ENCODE results near the gene NTM. TPM values are rescaled to one million over a fixed set of nuclear protein-coding genes. Genes with fewer than 3 reads are reported as not detected.

The NTM gene
- total RNA-seq, 1 experiment from 2014 or later, result 9.9 TPM

DNA sequence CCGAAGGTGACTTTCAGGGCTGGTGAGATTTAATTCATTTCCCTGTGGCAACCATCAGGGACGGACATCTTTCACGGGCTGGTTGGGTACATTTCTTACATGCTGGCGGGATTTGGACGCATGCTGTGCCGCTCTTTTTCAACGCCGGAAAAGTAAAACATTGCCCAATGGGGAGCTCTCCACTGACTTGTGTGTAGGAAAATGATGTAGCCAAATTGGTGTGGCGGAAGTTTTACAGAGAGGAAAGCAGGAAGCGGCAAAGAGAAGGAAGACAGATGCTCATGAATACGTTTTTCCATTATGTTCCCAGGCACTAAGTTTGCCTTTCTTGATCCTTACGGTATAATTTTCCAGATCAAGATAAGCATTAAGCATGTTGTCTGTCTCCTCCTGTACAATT, 375.8 kb downstream of the NTM start:
- TF ChIP-seq CTCF (conservative IDR thresholded peaks at IDR 0.05), result no peak
- Mint-ChIP-seq H3K27me3 (ENCODE audit: low read depth) (peaks cover 2% of the 10 kb centered on the region; the same call in 1 of the 2 replicates), H3K9me3 (no peaks in the 10 kb centered on the region), H3K4me3 (no peak overlapping the region), H3K4me1 (peaks cover 9 to 10% of the 10 kb centered on the region in 2 experiments; a peak in 3 of 4 replicates), H3K27ac (no peak overlapping the region), H3K36me3 (ENCODE audit: insufficient read depth in 1 of 3, low read depth in 3 of 3) (no peaks in the 10 kb centered on the region)
- Histone ChIP-seq H2BK12ac (ENCODE audit: insufficient read length, low read depth, low read length) (no peak overlapping the region), H2BK120ac (ENCODE audit: low read depth, low read length, poor library complexity, severe bottlenecking) (no peak overlapping the region), H3K23ac (ENCODE audit: insufficient read length, low read depth, low read length) (no peak overlapping the region), H2AFZ (ENCODE audit: low read length) (no peak overlapping the region), H2BK15ac (ENCODE audit: low read depth, low read length) (no peak overlapping the region), H3K79me2 (ENCODE audit: insufficient read depth, low read length) (no peaks in the 10 kb centered on the region), H4K20me1 (ENCODE audit: control insufficient read depth, insufficient read depth, insufficient read length) (no peaks in the 10 kb centered on the region), H2BK20ac (ENCODE audit: low read depth, low read length, poor library complexity, severe bottlenecking) (no peak overlapping the region), H3K27ac (ENCODE audit: insufficient read length, low read depth, low read length) (no peak overlapping the region), H3K27me3 (ENCODE audit: insufficient read depth, low read length) (no peaks in the 10 kb centered on the region), H3K9me3 (ENCODE audit: control insufficient read depth, low read depth, low read length) (no peaks in the 10 kb centered on the region), H4K5ac (ENCODE audit: insufficient read length, low read depth, low read length) (no peak overlapping the region), H3K14ac (ENCODE audit: insufficient read depth, low read length) (no peak overlapping the region), H3K4ac (ENCODE audit: low read depth, low read length) (no peak overlapping the region), H3K56ac (ENCODE audit: insufficient read length, low read depth, low read length) (no peak overlapping the region), H3K79me1 (ENCODE audit: insufficient read depth, low read depth, low read length, poor library complexity, severe bottlenecking) (no peaks in the 10 kb centered on the region), H2BK5ac (ENCODE audit: insufficient read length, low read length) (no peak overlapping the region), H3K18ac (ENCODE audit: insufficient read length, low read depth, low read length) (no peak overlapping the region), H3K4me2 (ENCODE audit: insufficient read depth, insufficient read length, low read length) (no peak overlapping the region), H4K8ac (replicated peaks; ENCODE audit: insufficient read length, low read depth, low read length) (no peak overlapping the region), H3T11ph (ENCODE audit: low read length) (no peak overlapping the region), H2AK5ac (ENCODE audit: insufficient read length, low read length) (no peak overlapping the region), H3K4me1 (ENCODE audit: insufficient read depth, low read length) (no peaks in the 10 kb centered on the region), H4K91ac (ENCODE audit: insufficient read length, low read depth, low read length) (no peak overlapping the region), H3K9ac (ENCODE audit: extremely low read depth, insufficient read length, low read length) (no peak overlapping the region), H3K23me2 (ENCODE audit: insufficient read length, low read depth, low read length, poor library complexity, severe bottlenecking) (no peaks in the 10 kb centered on the region)
- WGBS (ENCODE audit: extremely low coverage, insufficient read length, low lambda C conversion rate), result no CpG with 5 or more reads among the region's 12 CpGs
- DNase-seq, result no peak
